ENCODE results near the gene SYTL3.

SYTL3 gene

DNA sequence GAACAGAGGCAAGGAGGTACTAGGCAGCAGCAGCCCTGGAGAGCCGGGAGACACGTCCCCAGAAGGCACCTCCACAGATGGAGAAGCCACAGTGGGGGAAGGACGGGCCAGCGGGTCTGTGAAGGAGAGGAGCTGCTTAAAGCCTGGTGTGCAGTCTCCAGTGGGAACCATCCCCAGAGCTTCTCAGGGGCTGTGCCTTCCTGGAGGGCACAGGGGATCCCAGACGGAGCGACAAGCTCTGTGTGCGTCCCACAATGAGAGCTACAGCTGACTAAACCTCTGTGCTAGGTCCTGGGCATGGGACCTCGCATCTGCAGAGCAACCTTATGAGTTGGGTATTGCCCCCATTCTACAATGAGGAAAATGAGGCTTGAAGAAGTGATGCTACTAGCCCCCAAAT lies 118.6 kb downstream of the SYTL3 start:
- no peak for DNase-seq (ENCODE audit: low read depth)
- TF ChIP-seq, protein P1, sequence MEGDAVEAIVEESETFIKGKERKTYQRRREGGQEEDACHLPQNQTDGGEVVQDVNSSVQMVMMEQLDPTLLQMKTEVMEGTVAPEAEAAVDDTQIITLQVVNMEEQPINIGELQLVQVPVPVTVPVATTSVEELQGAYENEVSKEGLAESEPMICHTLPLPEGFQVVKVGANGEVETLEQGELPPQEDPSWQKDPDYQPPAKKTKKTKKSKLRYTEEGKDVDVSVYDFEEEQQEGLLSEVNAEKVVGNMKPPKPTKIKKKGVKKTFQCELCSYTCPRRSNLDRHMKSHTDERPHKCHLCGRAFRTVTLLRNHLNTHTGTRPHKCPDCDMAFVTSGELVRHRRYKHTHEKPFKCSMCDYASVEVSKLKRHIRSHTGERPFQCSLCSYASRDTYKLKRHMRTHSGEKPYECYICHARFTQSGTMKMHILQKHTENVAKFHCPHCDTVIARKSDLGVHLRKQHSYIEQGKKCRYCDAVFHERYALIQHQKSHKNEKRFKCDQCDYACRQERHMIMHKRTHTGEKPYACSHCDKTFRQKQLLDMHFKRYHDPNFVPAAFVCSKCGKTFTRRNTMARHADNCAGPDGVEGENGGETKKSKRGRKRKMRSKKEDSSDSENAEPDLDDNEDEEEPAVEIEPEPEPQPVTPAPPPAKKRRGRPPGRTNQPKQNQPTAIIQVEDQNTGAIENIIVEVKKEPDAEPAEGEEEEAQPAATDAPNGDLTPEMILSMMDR (IDR thresholded peaks at IDR 0.05; ENCODE audit: insufficient read depth, low read depth, low read length, missing control alignments) = no peak
- no peak overlapping the region for H3K4me3 ChIP-seq (ENCODE audit: low read length)

DNA sequence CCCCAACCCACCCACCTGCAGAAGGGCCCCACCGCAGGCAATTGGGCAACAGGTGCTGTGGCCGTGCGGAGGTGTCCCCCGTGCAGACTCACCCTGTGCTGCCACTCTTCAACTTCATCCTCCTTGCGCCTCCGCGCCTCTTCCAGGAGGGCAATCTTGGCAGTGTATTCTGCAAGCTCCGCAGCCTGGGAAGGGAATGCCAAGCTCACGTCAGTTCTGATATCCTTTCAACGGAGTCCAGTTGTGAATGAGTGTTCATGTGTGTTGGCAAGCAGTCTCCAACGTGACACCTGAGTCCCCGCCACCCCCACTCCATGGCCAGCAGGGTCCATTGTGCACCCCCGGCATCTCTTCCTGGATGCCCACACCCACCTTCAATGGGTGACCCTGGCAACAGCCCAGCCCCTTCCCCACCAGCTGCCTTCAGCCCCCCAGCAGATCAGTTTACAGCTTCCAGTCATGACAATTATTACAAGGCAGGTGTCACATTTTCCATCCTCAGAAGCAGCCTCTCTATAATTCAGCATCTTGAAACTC lies 119.4 kb downstream of the SYTL3 start:
- no peak overlapping the region for H3K4me3 ChIP-seq (ENCODE audit: low read length)
- DNase-seq (ENCODE audit: low read depth) = no peak
- TF ChIP-seq, protein P1 (IDR thresholded peaks at IDR 0.05; ENCODE audit: insufficient read depth, low read depth, low read length, missing control alignments) = no peak

DNA sequence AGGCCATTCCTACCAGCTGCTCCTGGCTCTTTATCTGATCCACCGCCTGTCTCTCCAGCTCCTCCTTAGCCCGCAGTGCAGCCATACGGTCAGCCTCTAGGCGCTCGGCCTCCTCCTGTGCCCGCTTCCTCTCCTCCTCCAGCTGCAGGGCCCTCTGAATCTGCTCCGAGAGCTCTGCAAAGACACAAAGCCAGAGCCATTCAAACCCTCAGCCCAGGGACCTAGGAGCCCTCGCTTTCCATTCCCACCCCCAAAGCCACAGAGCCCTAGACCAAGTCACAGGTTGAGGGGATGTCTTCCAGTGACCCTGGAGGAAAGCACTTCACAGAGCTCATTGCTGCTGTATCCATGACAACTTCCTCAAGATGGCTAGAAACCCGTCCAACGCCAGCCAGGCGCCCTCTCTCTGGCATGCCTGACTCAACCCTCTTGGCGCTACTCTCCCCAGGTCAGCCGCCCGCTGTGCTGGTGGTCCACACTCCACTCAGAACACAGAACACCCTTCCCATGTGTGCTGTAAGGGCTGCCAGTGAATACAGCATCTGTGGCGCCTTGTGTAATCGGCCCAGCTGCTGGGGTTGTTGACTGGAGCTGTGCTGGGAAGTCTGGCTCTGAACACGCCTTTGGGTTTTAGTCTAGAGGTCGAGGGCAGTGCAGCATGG lies 120.0 kb downstream of the SYTL3 start:
- no peak overlapping the region for H3K4me3 ChIP-seq (ENCODE audit: low read length)
- TF ChIP-seq, protein P1 (IDR thresholded peaks at IDR 0.05; ENCODE audit: insufficient read depth, low read depth, low read length, missing control alignments) = no peak
- no peak for DNase-seq (ENCODE audit: low read depth)

DNA sequence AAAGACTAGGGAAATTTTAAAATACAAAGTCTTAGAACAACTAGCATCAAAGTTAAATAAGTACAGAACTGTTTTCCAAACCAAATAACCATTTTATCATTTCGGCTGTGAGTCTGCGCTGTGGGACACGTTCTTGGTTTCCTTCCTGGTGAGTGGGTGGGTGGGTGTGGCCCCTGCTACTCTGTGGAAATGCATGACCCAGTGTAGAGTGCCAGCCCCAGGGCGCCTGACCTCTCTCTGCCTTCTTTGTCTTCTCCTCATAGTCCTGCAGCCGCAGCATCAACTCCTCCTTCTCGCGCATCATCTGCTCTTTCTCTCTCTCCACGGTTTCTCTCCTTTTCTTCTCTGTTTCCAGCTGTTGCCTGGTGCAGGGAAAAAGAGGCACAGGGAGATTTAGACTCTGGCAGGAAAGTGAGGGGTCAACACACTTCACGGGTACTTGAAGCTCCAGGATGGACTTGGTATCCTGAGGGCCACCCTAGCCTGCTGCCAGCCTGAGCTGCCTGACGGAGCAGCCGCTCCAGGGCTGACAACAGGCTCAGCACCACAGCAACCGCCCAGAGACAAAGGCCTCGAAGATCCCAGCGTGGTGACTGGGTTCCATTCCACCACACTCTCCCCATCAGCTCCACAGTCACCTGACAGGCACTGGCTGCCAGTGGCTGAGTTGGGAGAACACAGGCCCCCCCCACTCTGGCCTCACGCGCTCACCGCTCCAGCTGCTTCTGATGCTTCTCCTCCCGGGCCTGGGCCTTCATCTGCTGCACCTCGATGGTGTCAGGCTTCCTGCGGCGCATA lies 120.9 kb downstream of the SYTL3 start:
- no peak for DNase-seq (ENCODE audit: low read depth)
- H3K4me3 ChIP-seq (ENCODE audit: low read length) = no peak overlapping the region
- TF ChIP-seq, protein P1 (IDR thresholded peaks at IDR 0.05; ENCODE audit: insufficient read depth, low read depth, low read length, missing control alignments) = no peak

DNA sequence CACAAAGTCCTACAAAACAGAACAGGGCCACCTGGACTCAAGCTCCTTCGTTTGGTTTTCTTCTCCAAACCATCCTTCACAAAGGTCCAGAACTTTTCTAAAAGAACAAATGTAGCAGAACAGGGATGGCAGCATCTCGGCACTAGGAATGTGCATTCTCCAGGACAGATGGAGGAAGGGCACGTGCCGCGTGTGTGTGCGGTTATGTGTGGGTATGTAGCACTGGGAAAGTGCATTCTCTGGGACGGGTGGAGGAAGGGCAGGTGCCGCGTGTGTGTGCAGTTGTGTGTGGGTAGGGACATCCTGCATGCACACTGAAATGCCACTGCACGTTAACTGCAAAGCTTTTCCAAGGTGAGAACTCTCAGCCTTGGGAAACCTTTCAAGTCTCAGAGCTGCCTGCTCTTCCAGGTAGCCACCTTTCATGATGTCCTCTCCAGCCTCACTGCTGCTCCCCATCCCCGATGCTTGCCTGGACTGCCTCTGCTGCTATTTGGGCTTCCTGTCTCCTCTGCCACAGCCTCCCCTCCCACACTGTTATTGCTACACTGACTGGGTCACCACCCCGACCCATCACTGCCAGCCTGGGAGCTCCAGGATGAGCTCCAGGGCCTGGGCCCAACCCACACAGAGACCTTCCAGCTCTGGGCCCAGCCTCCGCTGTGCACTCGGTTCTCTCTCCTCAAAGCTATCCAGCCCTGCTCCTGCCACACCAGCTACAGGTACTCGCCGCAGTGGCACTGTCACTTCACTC lies 121.7 kb downstream of the SYTL3 start:
- TF ChIP-seq, protein P1 (IDR thresholded peaks at IDR 0.05; ENCODE audit: insufficient read depth, low read depth, low read length, missing control alignments) = no peak
- H3K4me3 ChIP-seq (ENCODE audit: low read length) = no peak overlapping the region
- DNase-seq (ENCODE audit: low read depth) = no peak

DNA sequence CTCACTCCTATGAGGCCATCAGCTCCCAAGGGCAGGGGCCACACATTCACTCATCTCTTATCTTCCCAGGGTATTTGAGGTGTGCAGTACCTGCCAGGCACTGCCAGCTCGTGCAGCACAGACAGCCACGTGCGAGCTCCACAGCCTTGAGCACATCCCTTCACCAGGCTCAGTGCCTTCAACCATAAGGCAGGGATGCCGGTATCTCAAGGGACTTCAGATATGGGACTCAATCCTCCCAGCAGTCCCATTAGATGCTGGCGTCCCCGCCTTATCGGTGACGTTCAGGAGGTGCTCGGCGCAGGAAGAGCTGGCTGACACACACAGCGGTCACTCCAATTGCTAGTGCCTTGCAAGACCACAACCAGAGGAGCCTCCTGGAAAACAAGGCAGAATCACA lies 122.3 kb downstream of the SYTL3 start:
- TF ChIP-seq, protein P1 (IDR thresholded peaks at IDR 0.05; ENCODE audit: insufficient read depth, low read depth, low read length, missing control alignments) = no peak
- no peak for DNase-seq (ENCODE audit: low read depth)
- no peak overlapping the region for H3K4me3 ChIP-seq (ENCODE audit: low read length)
